Activated CD8-positive, alpha-beta memory T cell treated with anti-CD3 and anti-CD28 coated beads, Interleukin-2, amount 50 U/mL, for 24 hours (primary cell): ENCODE data around the gene IDH1.
A peak's percentile ranks its signal among the peaks of the same experiment; 100 is the strongest.
"Not testable (repeated sequence)": the region's sequence is repeated elsewhere in the genome, so short reads cannot be mapped to it uniquely, and the experiment has no call there.

Experiments used
- DNase-seq: peaks from one replicate; pipeline ENCODE4 v3.0.0-alpha.2; 2020; ENCODE audit errors: extremely low read depth

IDH1 gene

DNA sequence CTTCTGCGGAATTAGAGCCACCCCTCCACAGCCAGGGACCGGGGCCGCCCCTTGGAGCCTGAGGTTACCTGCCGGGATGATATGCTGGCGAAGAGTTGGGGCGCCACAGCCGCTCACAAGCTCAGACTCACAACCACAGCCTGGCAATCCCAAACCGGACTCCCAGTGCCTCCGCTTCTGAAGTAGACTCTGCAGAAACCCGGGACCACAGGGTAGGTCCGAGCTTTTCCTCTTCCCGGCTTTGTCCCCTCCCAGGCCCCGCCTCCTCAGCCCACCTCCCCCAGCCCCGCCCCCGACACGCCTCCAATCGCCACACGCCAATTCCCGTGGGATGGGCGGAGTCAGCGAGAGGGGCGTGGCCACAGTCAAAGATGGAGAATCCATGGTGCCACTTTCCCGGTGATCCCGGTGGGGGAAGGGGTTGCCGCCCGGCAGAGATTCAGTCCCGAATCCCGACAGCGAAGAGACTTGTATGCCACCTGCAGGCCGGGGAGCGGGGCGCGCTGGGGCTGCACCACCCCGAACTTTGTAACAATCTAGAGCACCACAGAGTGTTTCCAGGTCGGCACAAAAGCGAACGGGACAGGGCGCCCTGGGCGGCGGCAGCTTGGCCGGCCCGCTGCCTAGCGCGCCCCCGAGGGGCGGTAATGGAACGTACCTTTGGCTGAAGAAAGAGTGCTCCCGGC, at the start of gene IDH1:
TSS of gene IDH1 (minus strand) at position 201 of the 686 bp plus-strand sequence. CDS start 3,520 bp downstream, outside the sequence.
- DNase-seq, result peak; percentile 85

DNA sequence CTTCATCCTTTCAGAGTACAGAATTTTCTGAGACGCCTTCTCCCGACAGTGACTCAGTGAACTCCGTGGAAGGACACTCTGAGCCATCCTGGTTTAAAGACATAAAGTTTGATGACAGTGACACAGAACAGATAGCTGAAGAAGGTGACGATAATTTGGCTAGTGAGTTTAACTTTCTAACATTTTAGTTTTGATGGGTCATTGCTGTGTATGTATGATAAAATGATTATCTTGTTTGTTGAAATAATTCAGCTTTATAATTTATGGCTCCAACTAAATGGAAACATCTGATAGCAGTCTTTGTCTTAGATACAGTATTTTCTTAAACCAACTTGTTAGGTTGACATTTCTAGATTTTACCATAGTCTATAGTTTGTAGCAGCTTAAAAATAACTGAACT, 49.3 kb upstream of the IDH1 start:
- DNase-seq, result no peak

DNA sequence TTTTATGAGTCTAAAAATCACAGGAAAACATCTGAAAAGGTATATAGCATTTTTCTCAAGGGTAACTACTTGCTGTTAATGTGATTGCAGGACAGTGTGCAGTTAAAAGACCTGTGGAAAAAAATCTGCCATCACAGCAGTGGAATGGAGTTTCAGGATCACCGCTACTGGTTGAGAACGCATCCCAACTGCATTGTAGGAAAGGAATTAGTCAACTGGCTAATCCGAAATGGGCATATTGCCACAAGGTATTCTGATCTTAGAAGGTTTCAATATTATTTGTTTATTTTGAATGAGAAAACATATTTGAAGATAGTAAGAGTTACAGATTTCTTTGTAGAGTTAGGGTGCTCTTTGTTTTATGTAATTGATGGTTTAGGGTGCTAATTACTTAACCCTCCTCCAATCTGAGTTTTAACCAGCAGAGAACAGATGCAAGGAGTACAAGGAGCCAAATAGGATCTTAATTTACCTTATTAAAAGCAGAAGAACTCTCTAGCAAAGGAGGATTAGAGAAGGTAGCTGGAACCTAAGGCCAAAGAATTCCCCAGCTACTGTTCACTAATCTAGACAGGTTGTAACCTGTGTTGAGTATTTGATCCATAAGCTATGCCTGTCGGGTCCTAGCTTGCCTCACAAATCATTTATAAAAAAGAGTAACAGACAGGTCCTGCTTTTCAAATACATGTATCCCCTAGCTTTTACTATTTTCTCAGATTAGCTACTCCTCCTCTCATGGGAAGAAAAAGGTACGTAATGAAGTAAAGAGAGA, 46.2 kb upstream of the IDH1 start:
- DNase-seq, result no peak

DNA sequence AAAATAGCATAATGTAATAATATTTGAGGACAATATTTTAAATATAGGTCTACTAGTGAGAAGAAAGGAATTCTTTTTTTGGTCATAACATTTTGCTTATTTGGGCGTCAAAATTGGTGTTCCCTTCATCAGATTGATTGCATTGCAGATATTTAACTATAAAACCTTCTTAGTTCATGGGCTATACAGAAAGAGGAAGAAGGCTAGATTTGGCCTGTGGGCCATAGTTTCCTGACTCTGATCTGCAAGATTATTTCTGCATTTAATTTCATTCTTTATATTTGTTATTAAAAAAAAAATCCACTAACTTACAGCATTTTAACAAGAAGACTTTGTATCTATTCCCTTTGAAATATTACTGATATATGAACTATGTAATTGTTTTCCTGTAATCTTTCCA, 43.1 kb upstream of the IDH1 start:
- DNase-seq, result no peak

DNA sequence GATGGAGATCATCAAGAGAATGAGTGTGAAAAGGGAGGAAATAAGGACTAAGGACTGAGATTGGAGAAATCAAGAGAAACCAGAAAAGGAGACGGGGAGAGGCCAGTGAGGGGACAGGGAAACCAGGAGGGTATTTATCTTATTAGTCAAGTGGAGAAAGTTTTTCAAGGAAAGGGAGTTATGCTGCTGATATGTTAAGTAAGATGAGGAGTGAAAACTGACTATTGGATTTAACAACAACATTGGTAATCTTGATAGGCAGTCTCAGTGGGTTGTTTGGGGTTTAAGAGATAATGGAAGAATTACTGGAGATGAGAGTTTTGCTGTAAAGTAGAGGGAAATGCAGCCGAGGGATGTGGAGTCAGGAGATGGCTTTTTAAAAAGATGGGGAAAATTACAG, 41.7 kb upstream of the IDH1 start:
- no peak for DNase-seq

DNA sequence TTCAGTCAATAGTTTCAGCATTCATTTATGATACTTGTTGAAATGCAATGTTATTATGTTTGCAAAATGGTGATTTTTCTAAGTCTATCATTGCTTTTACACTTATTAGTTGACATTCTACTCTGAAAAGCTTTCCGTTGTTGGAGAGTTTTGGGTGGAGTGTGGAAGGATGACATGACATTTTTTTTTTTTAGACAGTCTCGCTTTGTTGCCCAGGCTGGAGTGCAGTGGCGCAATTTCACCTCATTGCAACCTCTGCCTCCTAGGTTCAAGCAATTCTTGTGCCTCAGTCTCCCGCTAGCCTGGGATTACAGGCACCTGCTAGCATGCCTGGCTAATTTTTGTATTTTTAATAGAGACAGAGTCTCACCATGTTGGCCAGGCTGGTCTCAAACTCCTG, 41.0 kb upstream of the IDH1 start:
- DNase-seq, result no peak

DNA sequence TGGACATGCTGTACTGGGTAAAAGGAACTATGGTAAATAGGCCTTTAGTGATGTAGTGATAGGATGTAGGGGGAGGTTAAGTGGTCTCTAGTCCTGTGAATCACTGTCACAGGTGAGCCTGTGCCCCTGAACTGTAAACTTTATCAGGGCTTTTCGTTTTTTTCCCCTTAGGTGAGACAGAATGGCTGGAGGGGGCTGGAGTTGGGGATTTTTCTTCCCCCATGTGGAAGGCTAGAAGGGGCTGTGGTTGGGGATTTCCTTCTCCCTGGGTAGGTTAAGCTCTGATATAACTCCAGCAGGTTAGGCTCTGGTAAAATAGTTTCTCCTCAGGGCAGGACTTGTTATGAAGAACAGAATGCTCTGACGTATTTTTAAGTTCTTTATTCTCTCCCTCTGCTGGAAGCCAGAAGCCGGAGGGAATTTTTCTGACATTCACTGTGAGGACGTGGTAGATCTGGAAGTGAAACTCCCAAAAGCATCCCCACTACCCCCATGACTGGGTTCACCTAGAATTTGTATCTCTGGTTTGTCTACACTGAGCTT, 39.7 kb upstream of the IDH1 start:
- no peak for DNase-seq

DNA sequence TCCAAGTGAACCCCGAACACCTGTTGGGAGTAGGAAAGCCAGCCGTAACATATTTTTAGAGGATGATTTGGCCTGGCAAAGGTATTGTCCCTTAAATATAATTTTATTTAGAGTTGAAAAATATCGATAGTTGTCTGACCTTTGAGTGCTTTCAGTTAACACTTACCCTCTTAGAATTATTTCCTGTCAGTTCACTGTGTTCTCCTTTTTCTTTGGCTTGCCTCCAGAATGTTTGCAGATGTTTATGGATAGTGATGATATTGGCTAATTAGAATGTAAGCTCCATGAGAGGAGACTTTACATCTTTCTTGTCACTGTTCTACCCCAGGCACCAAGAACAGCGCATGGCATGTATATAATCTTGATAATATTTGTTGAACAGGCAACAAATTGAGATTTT, 31.0 kb upstream of the IDH1 start:
- DNase-seq, result no peak

DNA sequence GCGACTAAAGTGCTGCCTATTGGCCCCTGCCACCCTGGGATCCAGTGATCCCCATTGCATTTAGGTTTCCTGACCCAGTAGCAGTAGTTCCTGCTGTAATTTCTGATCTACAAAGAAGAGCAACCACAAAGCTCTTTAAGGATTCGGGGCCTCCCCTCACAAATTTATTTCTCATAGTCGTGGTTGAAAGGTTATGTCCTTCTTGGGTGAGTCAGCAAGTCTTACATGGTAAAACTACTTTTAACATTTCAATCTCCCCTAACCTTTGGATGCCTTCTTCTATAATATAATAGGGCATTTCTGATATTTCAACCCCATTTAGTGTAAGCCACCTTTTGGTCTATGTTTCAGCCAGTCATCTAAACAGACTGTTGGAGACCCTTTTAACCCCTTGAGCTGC, 26.1 kb upstream of the IDH1 start:
- no peak for DNase-seq

DNA sequence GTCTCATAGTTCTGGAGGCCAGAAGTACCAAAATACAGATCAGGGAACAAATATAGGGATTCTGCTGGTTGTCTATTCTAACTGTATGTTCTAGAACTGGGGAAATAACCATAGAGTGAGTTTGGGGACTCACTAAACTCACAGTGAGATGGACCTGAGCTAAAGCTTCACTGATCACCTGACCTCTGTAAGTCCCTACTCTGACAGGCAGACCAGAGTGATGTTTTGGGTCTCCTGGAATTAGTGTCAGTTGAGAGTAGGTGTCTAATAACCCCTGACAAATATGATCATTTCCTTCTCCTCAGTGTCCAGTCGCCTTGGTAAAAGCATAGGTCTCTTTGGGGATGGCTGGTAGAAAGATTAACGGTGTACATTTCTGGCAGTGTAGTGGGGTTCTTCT, 25.4 kb upstream of the IDH1 start:
- no peak for DNase-seq

DNA sequence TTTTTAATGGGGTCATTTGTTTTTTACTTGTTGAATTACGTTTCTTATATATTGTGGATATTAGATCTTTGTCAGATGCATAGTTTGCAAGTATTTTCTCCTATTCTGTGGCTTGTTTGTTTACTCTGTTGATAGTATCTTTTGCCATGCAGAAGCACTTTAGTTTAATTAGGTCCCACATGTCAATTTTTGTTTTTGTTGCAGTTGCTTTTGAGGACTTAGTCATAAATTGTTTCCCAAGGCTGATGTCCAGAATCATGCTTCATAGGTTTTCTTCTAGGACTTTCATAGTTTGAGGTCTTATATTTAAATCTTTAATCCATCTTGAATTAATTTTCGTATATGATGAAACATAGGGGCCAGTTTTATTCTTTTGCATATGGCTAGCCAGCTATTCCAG, 24.4 kb upstream of the IDH1 start:
- DNase-seq, result no peak

DNA sequence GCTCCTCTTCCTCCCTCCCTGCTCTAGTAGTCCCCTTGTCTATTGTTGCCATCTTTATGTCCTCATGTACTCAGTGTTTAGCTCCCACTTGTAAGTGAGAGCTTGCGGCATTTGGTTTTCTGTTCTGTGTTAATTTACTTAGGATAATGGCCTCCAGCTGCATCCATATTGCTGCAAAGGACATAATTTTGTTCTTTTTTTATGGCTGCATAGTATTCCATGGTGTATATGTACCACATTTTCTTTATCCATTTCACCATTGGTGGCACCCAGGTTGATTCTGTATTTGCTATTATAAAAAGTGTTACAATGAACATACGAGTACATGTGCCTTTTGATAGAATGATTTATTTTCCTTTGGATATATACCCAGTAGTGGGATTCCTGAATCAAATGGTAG, 23.7 kb upstream of the IDH1 start:
- DNase-seq, result no peak

DNA sequence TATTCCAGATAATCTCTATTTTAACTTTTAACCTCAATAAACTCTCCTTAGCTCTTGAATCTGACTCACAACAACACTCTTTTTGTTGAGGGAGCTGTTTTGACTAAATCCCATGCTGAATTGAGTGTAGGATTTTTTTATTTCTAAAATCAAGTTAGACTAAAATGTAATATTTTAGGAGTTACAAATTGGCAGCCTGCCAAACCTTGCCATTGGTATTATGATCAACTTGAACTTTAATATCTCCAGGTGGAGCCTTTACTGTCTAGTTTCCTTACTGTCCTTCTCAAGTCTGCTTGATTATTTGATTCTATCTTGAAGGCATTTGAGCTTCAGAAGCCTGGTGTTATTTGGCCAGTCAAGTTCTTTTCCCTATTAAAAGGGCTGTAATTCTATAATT, 19.9 kb upstream of the IDH1 start:
- no peak for DNase-seq

DNA sequence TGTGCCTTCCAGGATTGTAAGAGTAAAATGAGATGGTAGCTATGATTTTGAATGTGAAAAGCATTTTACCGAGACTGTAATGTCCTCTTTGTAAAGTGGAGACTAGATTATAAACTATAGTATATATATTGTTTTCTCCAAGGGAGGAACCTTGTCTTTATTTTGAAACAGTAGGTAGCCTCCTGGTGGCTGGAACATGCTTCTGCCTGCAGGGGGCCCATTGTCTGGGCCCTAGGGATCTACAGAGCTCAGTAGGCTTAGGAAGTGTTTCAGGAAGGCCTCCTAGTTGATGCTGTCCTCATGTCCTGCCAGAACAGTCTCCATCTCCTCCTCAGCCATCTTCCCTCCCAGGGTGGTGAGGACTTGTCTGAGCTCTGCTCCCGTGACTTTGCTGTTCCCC, 14.2 kb upstream of the IDH1 start:
- no peak for DNase-seq

DNA sequence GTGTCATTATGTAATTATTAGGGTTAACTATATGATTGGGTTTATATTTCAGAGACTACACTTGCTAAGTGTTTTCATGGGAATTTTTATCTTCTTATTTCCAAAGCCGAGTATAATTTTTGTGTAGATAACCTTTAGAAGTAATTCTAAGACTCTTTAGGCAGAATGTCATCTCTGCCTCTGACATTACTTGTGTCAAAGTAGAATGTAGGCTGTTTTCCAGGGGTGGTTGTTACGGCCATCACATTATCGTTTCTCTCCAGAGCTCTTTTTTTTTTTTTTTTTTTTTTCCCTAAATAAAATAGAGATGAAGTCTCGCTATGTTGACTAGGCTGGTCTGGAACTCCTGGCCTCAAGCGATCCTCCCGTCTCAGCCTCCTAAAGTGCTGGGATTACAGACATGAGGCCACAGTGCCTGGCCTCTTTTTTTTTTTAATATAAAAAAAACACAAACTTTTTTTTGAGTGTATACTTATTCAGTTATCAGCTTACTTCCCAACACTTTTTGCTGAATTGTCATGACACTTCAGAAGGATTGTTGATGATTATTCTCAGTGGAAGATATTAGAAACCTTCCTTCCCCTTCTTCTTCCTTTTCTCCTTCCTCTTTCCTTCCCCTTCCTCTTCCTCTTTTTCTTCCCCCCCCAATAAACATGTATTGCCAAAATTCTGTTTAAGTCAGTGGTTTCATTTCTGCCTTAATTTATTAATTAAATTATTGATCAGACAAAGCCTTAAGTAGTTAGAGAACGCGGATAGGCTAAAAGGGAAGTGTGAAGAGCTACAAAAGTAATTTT, 13.5 kb upstream of the IDH1 start:
- DNase-seq, result no peak

DNA sequence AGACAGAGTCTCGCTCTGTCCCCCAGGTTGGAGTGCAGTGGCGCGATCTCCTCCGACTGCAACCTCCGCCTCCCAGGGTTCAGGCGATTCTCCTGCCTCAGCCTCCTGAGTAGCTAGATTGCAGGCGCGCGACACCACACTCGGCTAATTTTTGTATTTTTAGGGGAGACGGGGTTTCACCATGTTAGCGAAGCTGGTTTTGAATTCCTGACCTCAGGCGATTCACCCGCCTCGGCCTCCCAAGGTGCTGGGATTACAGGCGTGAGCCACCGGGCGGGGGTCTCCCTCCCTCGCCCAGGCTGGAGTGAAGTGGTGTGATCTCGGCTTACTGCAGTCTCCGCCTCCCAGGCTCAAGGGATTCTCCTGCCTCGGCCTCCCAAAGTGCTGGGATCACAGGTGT, 12.7 kb upstream of the IDH1 start:
- DNase-seq, result not testable (repeated sequence)

DNA sequence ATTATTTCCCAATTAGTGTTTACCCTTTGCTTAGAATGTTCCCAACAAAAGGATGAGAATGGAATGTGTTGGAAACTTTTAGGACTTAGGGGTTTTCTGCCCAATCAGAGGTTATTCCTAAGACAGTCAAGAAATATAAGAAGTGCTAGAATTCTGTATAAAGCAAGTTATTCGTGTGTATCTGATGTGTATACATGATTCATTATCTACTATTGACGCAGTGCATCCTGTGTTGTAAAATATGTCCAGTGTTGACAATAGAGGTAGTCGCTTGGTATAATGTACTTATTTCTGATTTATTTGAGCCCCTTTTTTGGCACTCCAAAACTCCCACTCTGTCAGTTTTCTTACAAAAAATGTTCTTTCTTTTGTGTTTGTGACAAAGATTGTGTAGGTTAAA, 12.1 kb upstream of the IDH1 start:
- no peak for DNase-seq

DNA sequence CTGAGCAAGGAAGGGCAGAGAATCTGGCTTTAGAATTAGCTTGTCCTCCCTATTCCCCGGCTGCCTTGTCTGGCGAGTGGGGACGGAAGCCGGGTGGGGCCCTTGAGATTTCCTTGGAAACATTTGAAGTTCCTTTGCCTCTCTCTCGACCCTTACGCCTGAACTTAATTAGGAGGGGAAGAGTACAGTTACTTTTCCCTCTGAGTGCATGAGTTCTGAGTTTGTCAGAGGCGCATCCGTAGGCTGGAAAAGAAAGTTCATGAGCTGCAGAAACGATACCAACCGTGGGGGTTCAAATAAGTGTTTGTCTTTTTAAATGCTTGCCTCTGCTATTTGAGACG, 11.7 kb upstream of the IDH1 start:
- no peak for DNase-seq

DNA sequence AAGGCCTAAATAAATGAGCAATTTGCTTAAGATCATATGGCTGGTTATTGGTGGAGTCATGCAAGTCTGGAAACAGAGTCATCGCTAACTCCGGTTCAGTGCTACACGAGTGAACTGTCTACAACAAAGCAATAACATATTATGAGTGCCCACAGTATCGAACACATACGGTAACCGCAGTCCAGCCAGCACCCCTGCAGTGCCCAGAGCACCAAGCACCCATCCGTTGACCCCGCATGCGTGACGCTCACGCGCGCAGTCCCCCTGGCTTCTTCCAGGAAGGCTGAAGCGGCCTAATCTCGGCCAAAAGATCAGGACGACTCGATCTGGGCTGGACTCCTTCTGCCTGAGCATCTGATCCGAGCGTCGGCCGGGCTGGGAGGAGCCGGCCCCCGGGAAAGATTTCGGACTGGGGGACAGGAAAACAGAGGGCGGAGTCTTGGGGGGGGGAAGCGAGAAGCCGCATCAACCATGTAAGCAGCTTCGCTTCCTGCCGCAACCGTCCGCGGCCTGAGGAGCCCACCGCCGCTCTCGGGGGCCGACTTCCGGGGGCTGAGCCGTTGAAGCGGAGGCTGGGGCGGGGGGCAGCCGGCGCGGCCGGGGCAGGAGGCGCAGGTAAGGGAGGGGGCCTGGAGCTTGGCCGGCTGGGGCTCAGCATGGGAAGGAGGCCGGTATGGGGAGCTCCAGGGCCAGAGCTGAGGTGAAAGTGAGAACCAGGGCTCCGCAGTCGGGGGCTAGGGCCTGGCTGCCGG, 11.1 kb upstream of the IDH1 start, which contains the start of gene PIKFYVE:
TSS of gene PIKFYVE (plus strand) at position 455 of the 752 bp plus-strand sequence. CDS start 5,265 bp downstream, outside the sequence.
- DNase-seq, result peak; percentile 81

DNA sequence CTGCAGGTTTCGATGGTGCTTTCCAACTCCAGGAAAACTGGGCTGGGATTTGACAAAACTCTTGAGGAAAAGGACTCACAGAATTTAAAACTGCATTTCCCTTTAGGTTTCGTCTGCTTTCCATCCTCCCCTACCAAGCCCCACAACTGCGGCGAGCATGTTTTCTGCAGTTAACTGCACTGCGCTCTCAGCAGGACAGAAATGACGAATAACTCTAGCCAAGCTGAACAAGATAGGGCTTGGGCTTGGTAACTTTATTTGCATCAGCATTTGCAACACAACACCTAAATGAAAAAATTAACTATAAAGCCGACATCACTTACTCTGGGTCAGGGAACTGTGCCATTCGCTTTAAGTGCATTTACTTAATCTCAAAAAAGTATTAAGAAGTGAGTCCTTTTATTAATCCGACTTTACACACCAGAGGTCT, 10.5 kb upstream of the IDH1 start:
- DNase-seq, result no peak
